Activated CD8-positive, alpha-beta memory T cell treated with anti-CD3 and anti-CD28 coated beads, Interleukin-2, amount 50 U/mL, for 24 hours (primary cell): ENCODE data around the gene FBXL14.

Experiments used
- DNase-seq: peaks from one replicate; pipeline ENCODE4 v3.0.0-alpha.2; 2020; ENCODE audit errors: extremely low read depth

The FBXL14 gene

GRCh38 chr12:1594261-1595025, at the start of gene FBXL14:
FBXL14 (minus strand) TSS chr12:1594581; CDS start chr12:1594066, 515 bp downstream.
- DNase-seq, result peak; percentile 76

- DNase-seq, result no peak
Measured at GRCh38 chr12:1643905-1644533, 49.6 kb upstream of the FBXL14 start.

- DNase-seq, result no peak
Measured at GRCh38 chr12:1643043-1643442, 48.7 kb upstream of the FBXL14 start.

- DNase-seq, result no peak
Measured at GRCh38 chr12:1642513-1642912, 48.1 kb upstream of the FBXL14 start.

- DNase-seq, result no peak
Measured at GRCh38 chr12:1640328-1641234, 46.2 kb upstream of the FBXL14 start.

GRCh38 chr12:1639538-1639937, 45.2 kb upstream of the FBXL14 start:
- no peak for DNase-seq

GRCh38 chr12:1638203-1638602, 43.8 kb upstream of the FBXL14 start:
- DNase-seq, result no peak

GRCh38 chr12:1635301-1636095, 41.1 kb upstream of the FBXL14 start:
- DNase-seq, result no peak

GRCh38 chr12:1634590-1635191, 40.3 kb upstream of the FBXL14 start:
- DNase-seq, result peak; percentile 13

- no peak for DNase-seq
Measured at GRCh38 chr12:1634149-1634548, 39.8 kb upstream of the FBXL14 start.

- DNase-seq, result no peak
Measured at GRCh38 chr12:1633459-1633858, 39.1 kb upstream of the FBXL14 start.

GRCh38 chr12:1632702-1633101, 38.3 kb upstream of the FBXL14 start:
- DNase-seq, result no peak

GRCh38 chr12:1630827-1631591, 36.6 kb upstream of the FBXL14 start:
- DNase-seq, result no peak

GRCh38 chr12:1630133-1630826, 35.9 kb upstream of the FBXL14 start:
- DNase-seq, result no peak

GRCh38 chr12:1629338-1630132, 35.2 kb upstream of the FBXL14 start:
- DNase-seq, result no peak

GRCh38 chr12:1628666-1629337, 34.4 kb upstream of the FBXL14 start, which contains the start of gene WNT5B:
WNT5B (plus strand) TSS chr12:1629231; CDS start chr12:1631355, 2,124 bp downstream.
- no peak for DNase-seq

GRCh38 chr12:1622406-1622805, 28.0 kb upstream of the FBXL14 start:
- no peak for DNase-seq

- DNase-seq, result no peak
Measured at GRCh38 chr12:1620092-1620491, 25.7 kb upstream of the FBXL14 start.
